Adrenal gland (tissue), 12 donors: ENCODE data around the gene LRP2. TPM values are rescaled to one million over a fixed set of nuclear protein-coding genes. Genes with fewer than 3 reads are reported as not detected.

Experiments
- DNase-seq, 7 donors: peaks; one replicate each; pipeline ENCODE4 v3.0.0-alpha.2; 2019 to 2020
- H3K27ac ChIP-seq, 5 donors: fragments of 200-600 bp; sonication (generic) in 4 of 5; 1 replicate in 3 of 5; 2 replicates in 2 of 5; pipeline versions ENCODE4 v1.5.1 to v1.8.0; 2016 to 2020; ENCODE audit warnings: mild to moderate bottlenecking in 1 of 5
- H3K27me3 ChIP-seq: fragments of 200-600 bp; 2 replicates; pipeline ENCODE4 v1.8.0; 2021
- H3K36me3 ChIP-seq, 2 donors: fragments of 200-600 bp; replicated peaks in 1 of 2; 1 replicate in 1 of 2; 2 replicates in 1 of 2; pipeline versions ENCODE4 v1.5.1 to v1.8.0; 2018 to 2022
- H3K4me1 ChIP-seq, 2 donors: fragments of 200-600 bp; replicated peaks in 1 of 2; 1 replicate in 1 of 2; 2 replicates in 1 of 2; pipeline versions ENCODE4 v1.5.1 to v1.8.0; 2018 to 2021
- H3K4me3 ChIP-seq, 4 donors: fragments of 200-600 bp; sonication (generic) in 3 of 4; one replicate each; pipeline ENCODE4 v1.5.1; 2016 to 2018
- H3K9me3 ChIP-seq, 3 donors: fragments of 200-600 bp; sonication (generic) in 1 of 3; replicated peaks in 1 of 3; 1 replicate in 2 of 3; 2 replicates in 1 of 3; pipeline versions ENCODE4 v1.5.1 to v1.8.0; 2016 to 2021
- CTCF ChIP-seq, 6 experiments: fragments of 450-650 bp in 4 of 6; fragments of 200-600 bp in 2 of 6; sonication (generic) in 1 of 6; IDR thresholded peaks; 1 replicate in 5 of 6; 2 replicates in 1 of 6; pipeline versions ENCODE4 v1.5.1 to v1.8.0; 2016 to 2021; ENCODE audit warnings: antibody characterized with exemption in 6 of 6, mild to moderate bottlenecking in 2 of 6, moderate library complexity in 1 of 6
- POLR2A ChIP-seq, 2 donors: fragments of 450-650 bp; IDR thresholded peaks; one replicate each; pipeline ENCODE4 v1.6.1; 2017; ENCODE audit warnings: antibody characterized with exemption in 2 of 2, mild to moderate bottlenecking in 2 of 2, moderate library complexity in 1 of 2
- WGBS, 4 donors: extraction: QIAGEN DNeasy Blood & Tissue Kit in 2 of 4; methylation state at CpG; one replicate each; pipeline versions ENCODE4 v1.1.5 to v1.1.7; 2013 to 2017; 5-methylcytosine and 5-hydroxymethylcytosine counted together
- intact Hi-C, 2 donors: fragments of 100-400 bp; cut with DNase I; formaldehyde crosslinking; loops; one replicate each; pipeline versions ENCODE4 v1.14.1 to v1.15.0; 2022 to 2023
- polyA plus RNA-seq, 3 donors: library from polyadenylated mRNA; stranded (reverse); fragments of 200-250 nt in 2 of 3; fragments of 350-450 nt in 1 of 3; fragmentation: Illumina TruSeq in 1 of 3; extraction: RNeasy Lipid Tissue Mini Kit (QIAGEN cat#74804) in 1 of 3; gene quantifications; one replicate each; pipeline ENCODE4 v1.2.3, GENCODE V29; 2013 to 2014
- total RNA-seq, 9 donors: library from RNA; depleted of rRNA in 4 of 9; stranded (reverse); fragments of >200 nt in 4 of 9; fragments of 120-200 nt in 1 of 9; fragmentation: NEBNext Ultra II Directional in 1 of 9; extraction: Animal tissue kit (Norgen Biotek cat#: 25700) in 1 of 9; gene quantifications; one replicate each; pipeline versions ENCODE4 v1.1.0 to v1.2.4, GENCODE V29; 2013 to 2023
- donor health status: healthy with polysubstance abuse.
- donor health status: Bipolar disorder and iron deficiency.
- donor health status: DM: yes; HTN: yes; CAD: no.
- donor health status: DM: no; HTN: no; CAD: no.
- donor health status: DM: no; HTN: no; CAD: no.
- donor health status: DM: yes; HTN: yes; CAD: no.

The LRP2 gene
- total and polyA plus RNA-seq, 12 donors = 0.04 to 0.43 (median 0.10) TPM; not detected in 8

GRCh38 chr2:169110419-169110818, 251.9 kb downstream of the LRP2 start:
- Histone ChIP-seq H3K36me3 (no peaks in the 10 kb centered on the region), H3K27ac (no peak overlapping the region), H3K27me3 (peaks cover 6% of the 10 kb centered on the region), H3K4me1 (no peaks in the 10 kb centered on the region), H3K4me3 (no peak overlapping the region), H3K9me3 (no peaks in the 10 kb centered on the region)
- WGBS, 4 donors = 63 to 81% (median 73%) methylated on average over 7 of the region's 7 CpGs
- intact Hi-C loops = no loop called here
- DNase-seq = no peak
- TF ChIP-seq POLR2A (IDR thresholded peaks at IDR 0.05) (no peak), CTCF (IDR thresholded peaks at IDR 0.05) (no peak)

DNA sequence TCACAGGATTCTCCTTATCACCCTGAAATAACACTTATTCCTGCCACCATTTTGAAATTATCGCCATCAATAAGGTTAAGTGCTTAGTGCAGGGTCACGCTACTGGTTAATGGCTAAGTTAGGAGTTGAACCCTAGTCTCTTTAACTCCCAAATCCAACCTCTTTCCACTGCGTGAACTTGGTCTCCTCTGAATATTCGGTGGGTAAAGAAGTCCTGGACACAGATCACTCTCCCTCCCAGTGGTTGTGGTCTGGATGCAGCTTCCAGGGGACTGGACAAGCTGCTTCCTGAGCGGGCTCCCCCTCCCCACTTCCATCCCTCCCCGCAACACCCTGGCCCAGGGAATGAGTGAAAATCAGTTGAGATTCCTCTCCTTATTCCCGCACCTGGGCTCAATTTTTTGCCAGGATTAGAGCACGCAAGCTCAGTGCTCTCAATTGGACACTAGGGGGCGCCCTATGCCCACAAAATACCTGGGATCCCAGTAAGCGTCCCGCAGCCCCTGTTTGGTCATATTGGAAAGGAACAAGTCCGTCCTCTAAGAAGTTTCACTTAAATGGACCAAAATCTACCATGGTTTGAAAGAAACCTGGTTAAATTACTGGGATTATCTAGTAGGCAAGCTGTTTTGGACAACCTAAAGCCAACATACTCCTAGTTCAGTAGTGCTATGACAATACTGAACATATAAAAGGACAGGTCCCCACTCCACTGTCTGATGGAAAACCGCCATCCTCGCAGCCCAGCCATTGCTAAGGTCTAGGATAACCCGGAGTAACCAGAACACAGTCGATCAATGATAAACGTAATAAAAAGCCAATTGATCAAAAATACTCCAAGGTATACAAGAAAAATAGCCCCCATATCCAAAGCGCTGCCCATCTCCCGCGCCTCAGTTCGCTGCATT, 252.6 kb downstream of the LRP2 start:
- Histone ChIP-seq H3K9me3 (no peaks in the 10 kb centered on the region), H3K27me3 (peaks cover 6% of the 10 kb centered on the region), H3K4me3 (no peak overlapping the region), H3K36me3 (no peaks in the 10 kb centered on the region), H3K27ac (no peak overlapping the region), H3K4me1 (no peaks in the 10 kb centered on the region)
- TF ChIP-seq POLR2A (IDR thresholded peaks at IDR 0.05) (no peak), CTCF (IDR thresholded peaks at IDR 0.05) (peak; percentile 71 to 93 (median 85))
- peak; percentile 73 to 87 (median 82) for DNase-seq
- intact Hi-C loops = no loop called here
- 45 to 49% (median 46%) methylated on average over 20 to 21 of the region's 21 CpGs for WGBS, 4 donors

DNA sequence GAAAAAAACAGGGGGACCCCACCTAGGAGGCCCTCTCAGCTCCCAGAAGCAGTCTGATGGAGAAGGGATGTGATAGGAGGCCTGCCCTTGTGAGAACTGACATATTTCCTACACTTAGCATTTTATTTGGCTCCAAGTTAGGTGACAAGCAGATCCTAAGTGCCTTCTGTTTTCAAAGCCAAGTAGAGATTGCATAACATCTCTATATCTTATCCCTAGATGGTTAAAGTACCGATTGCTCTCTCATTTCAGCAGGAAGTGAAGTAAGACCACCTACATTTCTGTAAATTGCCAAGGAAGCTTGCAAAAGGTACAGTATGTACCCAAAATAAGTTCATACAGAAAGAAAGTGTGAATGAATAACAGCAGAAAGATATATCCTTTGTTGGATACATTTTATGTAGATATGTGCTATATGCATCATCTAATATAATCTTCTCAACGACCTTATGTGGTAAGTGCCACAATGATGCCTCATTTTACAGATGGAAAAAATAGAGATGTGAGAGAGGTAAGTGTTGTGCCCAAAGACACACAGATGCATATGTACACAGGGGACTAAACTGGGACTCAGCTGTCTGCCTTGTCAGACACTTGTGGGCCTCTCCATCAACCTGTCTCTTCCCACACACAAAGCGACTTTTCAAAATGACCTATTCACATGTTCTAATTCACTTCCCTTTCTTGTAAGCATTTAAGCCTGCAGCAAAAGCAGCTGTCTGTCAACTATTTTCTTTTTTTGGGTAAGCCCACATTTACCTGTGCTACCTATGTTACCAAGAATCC, 254.0 kb downstream of the LRP2 start:
- Histone ChIP-seq H3K4me3 (no peak overlapping the region), H3K4me1 (no peaks in the 10 kb centered on the region), H3K27me3 (peaks cover 6% of the 10 kb centered on the region), H3K36me3 (no peaks in the 10 kb centered on the region), H3K27ac (no peak overlapping the region), H3K9me3 (no peaks in the 10 kb centered on the region)
- 42 to 55% (median 49%) methylated on average over 3 of the region's 3 CpGs for WGBS, 4 donors
- intact Hi-C loops = no loop called here
- no peak for TF ChIP-seq POLR2A (IDR thresholded peaks at IDR 0.05)
- TF ChIP-seq CTCF (IDR thresholded peaks at IDR 0.05) = no peak
- DNase-seq = no peak

DNA sequence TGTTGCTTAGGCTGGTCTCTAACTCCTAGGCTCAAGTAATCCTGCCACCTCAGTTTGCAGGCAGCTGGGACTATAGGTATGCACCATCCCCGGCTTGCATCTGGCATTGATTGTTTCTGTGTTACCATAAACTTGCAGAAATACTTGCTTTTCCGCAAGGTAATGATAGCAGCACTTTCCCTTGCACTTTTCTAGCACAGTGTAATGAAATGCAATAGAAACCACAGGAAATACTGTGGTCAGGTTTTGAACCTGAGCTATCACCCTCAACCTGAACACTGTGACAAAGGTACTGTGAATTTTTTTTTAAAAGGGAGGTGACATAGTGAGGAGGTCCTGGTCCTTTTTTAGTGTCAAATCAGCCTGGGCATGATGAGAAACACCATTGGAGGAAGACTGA, 254.7 kb downstream of the LRP2 start:
- intact Hi-C loops = no loop called here
- peaks cover 6% of the 10 kb centered on the region for H3K27me3 ChIP-seq
- no peak overlapping the region for H3K4me3 ChIP-seq
- no peak overlapping the region for H3K27ac ChIP-seq
- DNase-seq = no peak
- WGBS, 4 donors = 61 to 76% (median 67%) methylated on average over 2 of the region's 2 CpGs
- H3K4me1 ChIP-seq = no peaks in the 10 kb centered on the region
- no peak for TF ChIP-seq POLR2A (IDR thresholded peaks at IDR 0.05)
- TF ChIP-seq CTCF (IDR thresholded peaks at IDR 0.05) = no peak
- no peaks in the 10 kb centered on the region for H3K36me3 ChIP-seq
- no peaks in the 10 kb centered on the region for H3K9me3 ChIP-seq
